ENCODE results near the gene ARHGAP19.

- TF ChIP-seq CTCF (IDR thresholded peaks at IDR 0.05) (no peak), ZFX (IDR thresholded peaks at IDR 0.05; ENCODE audit: borderline replicate concordance) (no peak)
These were observed 8.5 kb upstream of the ARHGAP19 start for GRCh38 chr10:97300980-97301379.
